T-cell (primary cell): ENCODE results near the gene LTBP3. TPM values are rescaled to one million over a fixed set of nuclear protein-coding genes. Genes with fewer than 3 reads are reported as not detected.

Source experiments
- ATAC-seq, 4 experiments: fragments of 200-7000 bp in 3 of 4; fragments of 150-1000 bp in 1 of 4; cut with Tn5 transposase; replicated peaks in 1 of 4; 1 replicate in 3 of 4; 2 replicates in 1 of 4; pipeline ENCODE4 v1.10.0; 2021; ENCODE audit warnings: moderate library complexity in 3 of 4, mild to moderate bottlenecking in 2 of 4, moderate number of reproducible peaks in 1 of 4
- CTCF ChIA-PET, 2 donors: fragments of 300-600 bp; sonication (Branson Sonifier 250); formaldehyde crosslinking; loops; one replicate each; lab custom pipeline; 2022; ENCODE audit warnings: antibody characterized with exemption in 2 of 2; lab: Charles Lee
- POLR2A ChIA-PET, 2 donors: fragments of 300-600 bp; sonication (Branson Sonifier 250); formaldehyde crosslinking; loops; one replicate each; lab custom pipeline; 2022; ENCODE audit warnings: antibody characterized with exemption in 2 of 2; lab: Charles Lee
- DNase-seq, 35 experiments: peaks; one replicate each; pipeline versions ENCODE4 v3.0.0 to v3.0.0-alpha.2; 2013 to 2023
- H3K27ac ChIP-seq: one replicate; pipeline ENCODE4 v1.5.1; 2013; ENCODE audit warnings: low read length
- H3K27me3 ChIP-seq, 2 experiments: replicated peaks in 1 of 2; 1 replicate in 1 of 2; 2 replicates in 1 of 2; pipeline versions ENCODE4 v1.6.1 to v1.7.0; 2013; ENCODE audit warnings: low read length in 1 of 2, mixed read lengths in 1 of 2; ENCODE audit not compliant: control insufficient read depth in 2 of 2, insufficient read depth in 2 of 2; ENCODE audit errors: extremely low read depth in 1 of 2
- H3K36me3 ChIP-seq, 2 donors: 1 replicate in 1 of 2; 2 replicates in 1 of 2; pipeline versions ENCODE4 v1.6.1 to v1.7.0; 2013; ENCODE audit warnings: low read length in 1 of 2; ENCODE audit not compliant: control insufficient read depth in 2 of 2, insufficient read depth in 1 of 2; ENCODE audit errors: extremely low read depth in 1 of 2
- H3K4me1 ChIP-seq, 2 experiments: 1 replicate in 1 of 2; 2 replicates in 1 of 2; pipeline versions ENCODE4 v1.6.1 to v1.7.0; 2013; ENCODE audit warnings: low read length in 2 of 2, mixed read lengths in 1 of 2; ENCODE audit not compliant: insufficient read depth in 2 of 2, control insufficient read depth in 1 of 2; ENCODE audit errors: extremely low read depth in 1 of 2
- H3K4me3 ChIP-seq, 2 donors: 1 replicate in 1 of 2; 2 replicates in 1 of 2; pipeline versions ENCODE4 v1.5.1 to v1.7.0; 2013; ENCODE audit warnings: mild to moderate bottlenecking in 2 of 2, low read length in 1 of 2, moderate library complexity in 1 of 2; ENCODE audit not compliant: control insufficient read depth in 1 of 2; ENCODE audit errors: extremely low read depth in 1 of 2
- H3K9me3 ChIP-seq: 2 replicates; pipeline ENCODE4 v1.7.0; 2013
- H3K27ac Mint-ChIP-seq, 2 donors: one replicate each; pipeline ENCODE4 v1.8.0; 2020 to 2021; ENCODE audit warnings: mild to moderate bottlenecking in 2 of 2, mixed read lengths in 2 of 2
- H3K27me3 Mint-ChIP-seq, 2 donors: one replicate each; pipeline ENCODE4 v1.8.0; 2021 to 2022; ENCODE audit warnings: mixed read lengths in 2 of 2
- H3K36me3 Mint-ChIP-seq: one replicate; pipeline ENCODE4 v1.8.0; 2021; ENCODE audit warnings: mixed read lengths
- H3K4me1 Mint-ChIP-seq, 3 donors: one replicate each; pipeline ENCODE4 v1.8.0; 2020 to 2022; ENCODE audit warnings: mixed read lengths in 3 of 3, mild to moderate bottlenecking in 1 of 3
- H3K4me3 Mint-ChIP-seq, 3 donors: one replicate each; pipeline ENCODE4 v1.8.0; 2020 to 2022; ENCODE audit warnings: mild to moderate bottlenecking in 3 of 3, mixed read lengths in 3 of 3, moderate library complexity in 3 of 3
- H3K9me3 Mint-ChIP-seq, 3 donors: one replicate each; pipeline ENCODE4 v1.8.0; 2020 to 2022; ENCODE audit warnings: mixed read lengths in 3 of 3
- WGBS: methylation state at CpG from one replicate; pipeline ENCODE4 v1.1.5; 2013; ENCODE audit warnings: missing lambda C conversion rate; ENCODE audit not compliant: insufficient coverage; 5-methylcytosine and 5-hydroxymethylcytosine counted together
- total RNA-seq, 35 experiments: library from RNA in 6 of 35; stranded (reverse) in 6 of 35; fragments of 120-200 nt in 1 of 35; gene quantifications; one replicate each; pipeline versions ENCODE4 v1.2.1 to v1.2.4 and lab custom pipeline; 2013 to 2026

Gene LTBP3
- total RNA-seq, 5 donors from 2014 or later (not counting 1 experiment from before 2014, with no cell fraction given), result 200 to 364 (median 284) TPM

DNA sequence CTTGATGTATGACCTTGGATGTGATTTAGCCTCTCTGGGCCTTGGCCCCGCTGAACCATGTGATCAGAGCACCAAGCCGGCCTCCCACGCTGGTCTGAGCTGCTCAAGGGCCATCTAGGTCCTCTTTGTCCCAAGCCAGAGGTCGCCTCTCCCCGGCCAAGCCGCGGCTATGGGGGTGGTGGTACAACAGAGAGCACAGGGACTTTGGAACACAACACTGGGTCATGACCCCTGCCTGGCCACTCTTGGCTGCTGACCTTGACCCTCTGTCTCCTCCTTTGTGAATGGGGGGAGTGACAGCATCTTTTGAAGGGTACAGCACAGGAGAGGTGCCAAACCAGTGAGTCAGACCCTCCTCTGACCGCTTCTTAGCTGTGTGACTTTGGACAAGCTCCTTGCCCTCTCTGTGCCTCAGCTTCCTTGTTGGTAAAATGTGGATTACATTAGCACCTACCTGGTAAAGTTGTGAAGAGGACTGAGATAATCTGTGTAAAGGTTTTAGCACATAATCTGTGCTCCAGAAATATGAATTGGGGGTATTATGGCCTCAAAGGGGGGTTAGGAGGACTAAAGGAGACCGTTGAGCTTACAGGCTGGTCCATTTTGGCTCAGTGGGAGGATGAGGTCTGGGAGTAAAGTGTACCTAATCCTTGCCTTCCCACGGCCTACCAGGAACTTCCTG is 28.5 kb downstream of the LTBP3 start:
- no peak overlapping the region for H3K4me3 Mint-ChIP-seq
- ChIA-PET POLR2A (interaction anchor here in 1 of 2 donors (0.5 kb wide), 1 partner anchor 37 kb away, joined by 8 read pairs; no protein-coding TSS in a partner anchor), CTCF (interaction anchor here in 1 of 2 donors (0.5 kb wide), 1 partner anchor 379 kb away, joined by 3 read pairs; no protein-coding TSS in a partner anchor)
- H3K27ac ChIP-seq, result peak overlapping the region; percentile 47
- H3K4me1 Mint-ChIP-seq, result peaks cover 25 to 35% (median 32%) of the 10 kb centered on the region in 3 donors
- no peaks in the 10 kb centered on the region for H3K9me3 ChIP-seq
- H3K36me3 ChIP-seq, result peaks cover 17 to 61% of the 10 kb centered on the region in 2 donors
- DNase-seq, result no peak
- peaks cover 31% of the 10 kb centered on the region for H3K36me3 Mint-ChIP-seq
- no peaks in the 10 kb centered on the region for H3K9me3 Mint-ChIP-seq
- no peak for ATAC-seq
- peak overlapping the region; percentile 74 for H3K27ac Mint-ChIP-seq
- no peaks in the 10 kb centered on the region for H3K27me3 Mint-ChIP-seq
- no peak overlapping the region for H3K4me3 ChIP-seq
- 93% methylated on average over 4 of the region's 10 CpGs for WGBS
- H3K27me3 ChIP-seq, result no peaks in the 10 kb centered on the region
- peaks cover 15 to 36% of the 10 kb centered on the region in 2 experiments for H3K4me1 ChIP-seq

DNA sequence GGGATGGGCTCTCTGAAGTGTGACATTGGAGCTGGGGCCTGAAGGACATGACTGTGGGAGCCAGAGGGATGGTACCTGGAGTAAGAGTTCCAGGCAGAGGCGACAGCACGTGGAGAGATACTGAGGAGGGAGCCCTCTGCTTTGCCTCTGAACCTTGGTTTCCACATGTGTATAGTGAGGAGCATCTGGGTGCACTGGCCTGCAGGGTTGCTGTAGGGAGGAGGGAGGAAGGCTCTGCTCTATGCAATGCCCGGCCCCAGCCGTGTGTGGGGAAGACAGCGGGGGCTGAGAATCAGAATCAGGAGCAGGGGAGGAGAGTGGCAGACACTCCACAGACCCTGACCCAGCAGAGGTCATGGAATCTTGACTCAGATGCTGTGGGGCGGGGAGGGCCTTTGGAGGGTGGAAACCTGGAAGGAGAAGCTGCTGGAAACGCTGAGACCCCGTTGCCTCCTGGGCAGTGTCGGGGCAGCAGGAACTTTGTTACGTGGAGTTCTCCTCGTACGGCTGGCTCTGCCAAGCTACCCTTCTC is 29.3 kb downstream of the LTBP3 start:
- H3K4me1 ChIP-seq, result peaks cover 22 to 44% of the 10 kb centered on the region in 2 experiments
- WGBS, result 97% methylated on average over 4 of the region's 12 CpGs
- ChIA-PET POLR2A (no interaction called here), CTCF (no interaction called here)
- ATAC-seq, result no peak
- H3K36me3 ChIP-seq, result peaks cover 17 to 57% of the 10 kb centered on the region in 2 donors
- peaks cover 0 to 2% of the 10 kb centered on the region in 2 donors for H3K27me3 Mint-ChIP-seq
- peaks cover 32 to 43% (median 40%) of the 10 kb centered on the region in 3 donors for H3K4me1 Mint-ChIP-seq
- peaks cover 31% of the 10 kb centered on the region for H3K36me3 Mint-ChIP-seq
- peak overlapping the region; percentile 9 to 49 for H3K27ac Mint-ChIP-seq
- DNase-seq, result no peak
- no peak overlapping the region for H3K4me3 Mint-ChIP-seq
- H3K27me3 ChIP-seq, result no peaks in the 10 kb centered on the region
- no peak overlapping the region for H3K27ac ChIP-seq
- H3K4me3 ChIP-seq, result no peak overlapping the region
- no peaks in the 10 kb centered on the region for H3K9me3 ChIP-seq
- H3K9me3 Mint-ChIP-seq, result no peaks in the 10 kb centered on the region

DNA sequence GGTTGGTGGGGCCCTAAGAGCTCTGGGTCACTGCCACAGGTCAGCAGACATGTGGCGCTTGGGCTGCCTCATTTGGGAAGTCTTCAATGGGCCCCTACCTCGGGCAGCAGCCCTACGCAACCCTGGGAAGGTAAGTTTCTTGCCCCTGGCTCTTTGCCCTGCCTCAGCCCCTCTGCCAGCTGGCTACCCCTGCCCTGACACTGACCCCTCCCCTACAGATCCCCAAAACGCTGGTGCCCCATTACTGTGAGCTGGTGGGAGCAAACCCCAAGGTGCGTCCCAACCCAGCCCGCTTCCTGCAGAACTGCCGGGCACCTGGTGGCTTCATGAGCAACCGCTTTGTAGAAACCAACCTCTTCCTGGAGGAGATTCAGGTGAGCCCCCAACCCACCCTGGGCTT is 31.4 kb downstream of the LTBP3 start:
- Mint-ChIP-seq H3K4me3 (peak overlapping the region; percentile 47 to 79 (median 73)), H3K27me3 (peaks cover 0 to 2% of the 10 kb centered on the region in 2 donors), H3K36me3 (peaks cover 27% of the 10 kb centered on the region), H3K27ac (peak overlapping the region in 1 of 2 donors; percentile 31), H3K4me1 (peaks cover 53 to 61% (median 57%) of the 10 kb centered on the region in 3 donors), H3K9me3 (no peaks in the 10 kb centered on the region)
- Histone ChIP-seq H3K27ac (no peak overlapping the region), H3K4me1 (peaks cover 40 to 61% of the 10 kb centered on the region in 2 experiments), H3K9me3 (no peaks in the 10 kb centered on the region), H3K36me3 (peaks cover 13 to 43% of the 10 kb centered on the region in 2 donors), H3K27me3 (no peaks in the 10 kb centered on the region), H3K4me3 (no peak overlapping the region)
- no peak for ATAC-seq
- CTCF ChIA-PET, result no interaction called here
- DNase-seq, result no peak
- POLR2A ChIA-PET, result interaction anchor here in 1 of 2 donors (0.7 kb wide), 1 partner anchor 90 kb away, joined by 3 read pairs; no protein-coding TSS in a partner anchor
- 94% methylated on average over 7 of the region's 8 CpGs for WGBS

DNA sequence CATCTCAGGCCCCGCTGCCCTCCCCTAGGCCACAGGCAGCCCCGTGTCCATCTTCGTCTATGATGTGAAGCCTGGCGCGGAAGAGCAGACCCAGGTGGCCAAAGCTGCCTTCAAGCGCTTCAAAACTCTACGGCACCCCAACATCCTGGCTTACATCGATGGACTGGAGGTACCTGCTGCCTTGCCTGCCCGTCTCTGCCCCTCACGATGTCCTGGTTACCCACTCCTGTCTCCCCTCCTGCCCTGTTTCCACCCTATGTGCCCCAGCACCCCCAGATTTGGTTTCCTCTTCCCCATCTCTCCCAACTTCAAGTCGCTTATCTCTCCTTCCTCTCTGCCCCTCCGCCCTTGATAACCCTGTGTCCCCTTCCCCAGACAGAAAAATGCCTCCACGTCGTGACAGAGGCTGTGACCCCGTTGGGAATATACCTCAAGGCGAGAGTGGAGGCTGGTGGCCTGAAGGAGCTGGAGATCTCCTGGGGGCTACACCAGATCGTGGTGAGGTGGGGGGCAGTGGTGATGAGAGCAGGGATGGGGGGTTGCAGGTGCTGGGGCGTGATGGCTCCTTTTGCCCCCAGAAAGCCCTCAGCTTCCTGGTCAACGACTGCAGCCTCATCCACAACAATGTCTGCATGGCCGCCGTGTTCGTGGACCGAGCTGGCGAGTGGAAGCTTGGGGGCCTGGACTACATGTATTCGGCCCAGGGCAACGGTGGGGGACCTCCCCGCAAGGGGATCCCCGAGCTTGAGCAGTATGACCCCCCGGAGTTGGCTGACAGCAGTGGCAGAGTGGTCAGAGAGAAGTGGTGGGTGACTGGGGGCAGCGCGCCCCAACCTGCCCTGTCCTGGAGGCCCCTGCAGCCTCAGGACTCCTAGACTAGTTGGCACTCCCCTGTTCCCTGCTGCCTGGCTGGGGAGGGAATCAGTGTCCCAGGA is 32.3 kb downstream of the LTBP3 start:
- Histone ChIP-seq H3K36me3 (peaks cover 4 to 34% of the 10 kb centered on the region in 2 donors), H3K9me3 (no peaks in the 10 kb centered on the region), H3K27ac (peak overlapping the region; percentile 49), H3K4me1 (peaks cover 40 to 63% of the 10 kb centered on the region in 2 experiments), H3K4me3 (peak overlapping the region; percentile 78 to 89), H3K27me3 (no peaks in the 10 kb centered on the region)
- Mint-ChIP-seq H3K27me3 (peaks cover 0 to 2% of the 10 kb centered on the region in 2 donors), H3K36me3 (peaks cover 21% of the 10 kb centered on the region), H3K9me3 (no peaks in the 10 kb centered on the region), H3K27ac (peak overlapping the region; percentile 70 to 80), H3K4me1 (peaks cover 57 to 63% (median 59%) of the 10 kb centered on the region in 3 donors), H3K4me3 (peak overlapping the region; percentile 73 to 81 (median 79))
- WGBS, result 55% methylated on average over 23 of the region's 31 CpGs
- ChIA-PET POLR2A (interaction anchor here (0.6 to 0.9 kb wide), 6 partner anchors 27 to 175 kb away, joined by 3 to 10 read pairs (median 6); partner anchors contain the start of genes FAM89B (in 1 of the 2) and MALAT1 (in 1 of the 2)), CTCF (interaction anchor here in 1 of 2 donors (0.6 to 1.1 kb wide), 4 partner anchors 15 to 537 kb away, joined by 3 to 7 read pairs (median 4); no protein-coding TSS in a partner anchor)
- DNase-seq (peak in 1 of 35 experiments; percentile 45), ATAC-seq (peak; percentile 11 to 30 (median 20))

DNA sequence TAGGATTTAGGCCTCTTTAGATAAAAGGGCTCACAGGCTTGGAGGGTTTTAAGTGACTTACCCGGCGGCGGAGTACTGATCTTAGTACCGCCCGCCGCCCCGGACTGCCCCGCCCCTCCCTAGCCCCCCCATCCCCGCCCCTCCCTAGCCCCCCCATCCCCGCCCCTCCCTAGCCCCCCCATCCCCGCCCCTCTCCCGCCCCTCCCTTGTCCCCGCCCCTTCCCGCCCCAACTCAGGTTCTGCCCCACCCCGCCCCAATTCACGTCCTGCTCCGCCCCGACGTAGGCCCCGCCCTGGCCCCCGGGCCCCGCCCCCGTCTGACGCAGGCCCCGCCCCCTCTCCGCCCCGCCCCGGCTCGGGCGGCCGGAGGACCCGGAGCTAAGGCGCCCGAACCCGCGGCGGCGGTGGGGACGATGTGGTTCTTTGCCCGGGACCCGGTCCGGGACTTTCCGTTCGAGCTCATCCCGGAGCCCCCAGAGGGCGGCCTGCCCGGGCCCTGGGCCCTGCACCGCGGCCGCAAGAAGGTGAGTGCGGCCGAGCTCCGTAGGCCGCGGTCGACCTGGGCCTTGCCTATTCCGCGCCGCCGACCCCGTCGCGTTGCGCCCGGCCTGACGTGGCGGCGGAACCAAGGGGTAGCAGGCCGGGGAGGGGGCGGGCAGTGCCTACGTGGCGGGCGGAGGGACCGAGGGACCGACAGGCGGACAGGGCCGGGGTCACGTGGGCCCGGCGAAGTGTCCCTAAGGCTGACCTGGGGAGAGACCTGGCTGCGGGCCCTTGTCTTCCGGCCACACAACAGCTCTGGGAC is 33.2 kb downstream of the LTBP3 start, which contains the start of gene SCYL1:
TSS of gene SCYL1 (plus strand) at position 343 of the 805 bp plus-strand sequence. CDS start at position 414, 71 bp downstream.
- WGBS, result under 1% methylated on average over 54 of the region's 82 CpGs
- H3K4me3 ChIP-seq, result peak within 1 kb of the TSS; percentile 78 to 89
- Mint-ChIP-seq H3K36me3 (peaks cover 16% of the 10 kb centered on the region), H3K27ac (peak within 1 kb of the TSS; percentile 86 to 93), H3K27me3 (peaks cover 0 to 2% of the 10 kb centered on the region in 2 donors), H3K4me1 (peaks cover 53 to 59% (median 54%) of the 10 kb centered on the region in 3 donors), H3K9me3 (no peaks in the 10 kb centered on the region), H3K4me3 (peak within 1 kb of the TSS; percentile 73 to 81 (median 79))
- POLR2A ChIA-PET, result interaction anchor here (0.6 to 0.9 kb wide), 6 partner anchors 26 to 363 kb away, joined by 4 to 10 read pairs (median 6); partner anchors contain the start of genes FAM89B (in 1 of the 2), FIBP (in 1 of the 2) and MALAT1 (in 1 of the 2)
- peak within 1 kb of the TSS; percentile 70 for H3K27ac ChIP-seq
- peaks cover 4 to 26% of the 10 kb centered on the region in 2 donors for H3K36me3 ChIP-seq
- peak; percentile 77 to 90 (median 82) for ATAC-seq
- no peaks in the 10 kb centered on the region for H3K9me3 ChIP-seq
- CTCF ChIA-PET, result interaction anchor here in 1 of 2 donors (0.6 to 1.1 kb wide), 5 partner anchors 14 to 413 kb away, joined by 3 to 7 read pairs (median 3); no protein-coding TSS in a partner anchor
- peak; percentile 55 to 87 (median 74) for DNase-seq
- peaks cover 37 to 55% of the 10 kb centered on the region in 2 experiments for H3K4me1 ChIP-seq
- H3K27me3 ChIP-seq, result no peaks in the 10 kb centered on the region
